GM23338 (cell line): Measurements from ENCODE around the gene DPF3. TPM values are rescaled to one million over a fixed set of nuclear protein-coding genes. Genes with fewer than 3 reads are reported as not detected.

Source experiments
- ATAC-seq: fragments of 200-7000 bp; cut with Tn5 transposase; 3 replicates; pipeline ENCODE4 v1.9.1; 2020
- DNase-seq: peaks from one replicate; pipeline ENCODE4 v3.0.0-alpha.2; 2015; ENCODE audit warnings: low spot score
- H2AFZ ChIP-seq: fragments of 200-600 bp; sonication (generic); 2 replicates; pipeline ENCODE4 v1.8.0; 2016; ENCODE audit warnings: antibody characterized with exemption, mild to moderate bottlenecking, moderate library complexity
- H3F3A ChIP-seq: fragments of 200-600 bp; sonication (generic); replicated peaks from 2 replicates; pipeline ENCODE4 v1.8.0; 2017; ENCODE audit warnings: antibody characterized with exemption, mixed run types, low read depth
- H3K27ac ChIP-seq: fragments of 200-600 bp; sonication (generic); 2 replicates; pipeline ENCODE4 v1.6.1; 2016; ENCODE audit warnings: low read depth
- H3K27me3 ChIP-seq: fragments of 200-600 bp; sonication (generic); 2 replicates; pipeline ENCODE4 v1.8.0; 2016; ENCODE audit warnings: mild to moderate bottlenecking, mixed run types, moderate library complexity; ENCODE audit not compliant: insufficient read depth
- H3K36me3 ChIP-seq: fragments of 200-600 bp; sonication (generic); 2 replicates; pipeline ENCODE4 v1.8.0; 2016; ENCODE audit warnings: mild to moderate bottlenecking; ENCODE audit not compliant: insufficient read depth
- H3K4me1 ChIP-seq: fragments of 200-600 bp; sonication (generic); 2 replicates; pipeline ENCODE4 v1.8.0; 2016; ENCODE audit warnings: mild to moderate bottlenecking, moderate library complexity; ENCODE audit not compliant: insufficient read depth
- H3K4me2 ChIP-seq: fragments of 200-600 bp; sonication (generic); 2 replicates; pipeline ENCODE4 v1.7.1; 2017; ENCODE audit warnings: mixed run types
- H3K4me3 ChIP-seq: fragments of 200-600 bp; sonication (generic); 2 replicates; pipeline ENCODE4 v1.6.1; 2016; ENCODE audit warnings: mixed run types
- H3K79me2 ChIP-seq: fragments of 200-600 bp; sonication (generic); replicated peaks from 2 replicates; pipeline ENCODE4 v1.8.0; 2017; ENCODE audit warnings: mild to moderate bottlenecking; ENCODE audit not compliant: insufficient read depth
- H3K9me2 ChIP-seq: fragments of 200-600 bp; sonication (generic); 2 replicates; pipeline ENCODE4 v1.8.0; 2017; ENCODE audit not compliant: insufficient read depth
- H4K20me1 ChIP-seq: fragments of 200-600 bp; sonication (generic); replicated peaks from 2 replicates; pipeline ENCODE4 v1.8.0; 2017; ENCODE audit warnings: mild to moderate bottlenecking; ENCODE audit not compliant: insufficient read depth
- H3K27ac Mint-ChIP-seq: 2 replicates; pipeline ENCODE4 v1.8.0; 2020; ENCODE audit warnings: inconsistent platforms, mild to moderate bottlenecking, moderate library complexity, mixed read lengths
- H3K27me3 Mint-ChIP-seq: 3 replicates; pipeline ENCODE4 v1.8.0; 2022; ENCODE audit warnings: low read depth, mild to moderate bottlenecking, moderate library complexity, mixed read lengths, inconsistent platforms; ENCODE audit not compliant: insufficient read depth, poor library complexity
- H3K36me3 Mint-ChIP-seq: 3 replicates; pipeline ENCODE4 v1.8.0; 2021; ENCODE audit warnings: low read depth, mild to moderate bottlenecking, inconsistent platforms, moderate library complexity, mixed read lengths
- H3K4me1 Mint-ChIP-seq: 3 replicates; pipeline ENCODE4 v1.8.0; 2020; ENCODE audit warnings: mild to moderate bottlenecking, inconsistent platforms, mixed read lengths
- H3K4me3 Mint-ChIP-seq: 3 replicates; pipeline ENCODE4 v1.8.0; 2021; ENCODE audit warnings: moderate library complexity, mild to moderate bottlenecking, inconsistent platforms, mixed read lengths
- H3K9me3 Mint-ChIP-seq: 3 replicates; pipeline ENCODE4 v1.8.0; 2020; ENCODE audit warnings: moderate library complexity, mild to moderate bottlenecking, inconsistent platforms, mixed read lengths
- CREB1 ChIP-seq: fragments of 250-450 bp; sonication (Bioruptor Pico); IDR thresholded peaks from 2 replicates; pipeline ENCODE4 v1.5.0; 2020; ENCODE audit warnings: low read depth, mild to moderate bottlenecking, moderate library complexity
- EZH2 ChIP-seq: fragments of 200-600 bp; sonication (generic); IDR thresholded peaks from one replicate; pipeline ENCODE4 v1.8.0; 2017; ENCODE audit warnings: antibody characterized with exemption, mild to moderate bottlenecking, low read depth; ENCODE audit not compliant: unreplicated experiment
- EZH2phosphoT487 ChIP-seq: fragments of 200-600 bp; sonication (generic); IDR thresholded peaks from one replicate; pipeline ENCODE4 v1.8.1; 2018; ENCODE audit warnings: antibody characterized with exemption; ENCODE audit not compliant: unreplicated experiment
- JUNB ChIP-seq: IDR thresholded peaks from one replicate; pipeline ENCODE4 v1.6.1; 2016; ENCODE audit warnings: antibody characterized with exemption; ENCODE audit not compliant: unreplicated experiment
- NANOG ChIP-seq: IDR thresholded peaks from 2 replicates; pipeline ENCODE4 v1.6.1; 2016; ENCODE audit warnings: antibody characterized with exemption, borderline replicate concordance
- POLR2AphosphoS5 ChIP-seq: IDR thresholded peaks from 2 replicates; pipeline ENCODE4 v1.6.1; 2016; ENCODE audit warnings: antibody characterized with exemption, low read depth
- STAT1 ChIP-seq: IDR thresholded peaks from one replicate; pipeline ENCODE4 v1.6.1; 2016; ENCODE audit warnings: antibody characterized with exemption; ENCODE audit not compliant: unreplicated experiment
- ZNF114 ChIP-seq: fragments of 250-450 bp; sonication (Bioruptor Pico); IDR thresholded peaks from 2 replicates; pipeline ENCODE4 v1.5.0; 2020; ENCODE audit warnings: mild to moderate bottlenecking, moderate library complexity
- ZNF331 ChIP-seq: fragments of 250-450 bp; sonication (Bioruptor Pico); IDR thresholded peaks from 2 replicates; pipeline ENCODE4 v1.5.0; 2020; ENCODE audit warnings: low read depth, mild to moderate bottlenecking, moderate library complexity
- ZNF462 ChIP-seq: fragments of 250-450 bp; sonication (Bioruptor Pico); IDR thresholded peaks from 2 replicates; pipeline ENCODE4 v1.5.0; 2020; ENCODE audit warnings: mild to moderate bottlenecking, moderate library complexity
- polyA plus RNA-seq: library from polyadenylated mRNA; unstranded; fragments of >200 nt; fragmentation: Nextera tagmentation; extraction: Ambion mirVana; gene quantifications from 2 replicates; pipeline ENCODE4 v1.2.1, GENCODE V29; 2016
- total RNA-seq: library from RNA; depleted of rRNA; stranded (reverse); fragments of >200 nt; shearing (Covaris generic); gene quantifications from 2 replicates; pipeline ENCODE4 v1.2.3, GENCODE V29; 2014
- TF ChIP-seq, protein P1 (sequence below): IDR thresholded peaks from 2 replicates; pipeline ENCODE4 v1.6.1; 2016; ENCODE audit warnings: antibody characterized with exemption
- TF ChIP-seq, protein P2 (sequence below), 2 experiments: fragments of 200-600 bp in 1 of 2; sonication (generic) in 1 of 2; conservative IDR thresholded peaks; 2 replicates each; pipeline versions ENCODE4 v1.5.1 to v1.6.1; 2016 to 2017; ENCODE audit warnings: antibody characterized with exemption in 2 of 2, low read depth in 2 of 2, mild to moderate bottlenecking in 2 of 2, moderate library complexity in 1 of 2
- TF ChIP-seq, protein P3 (sequence below): IDR thresholded peaks from one replicate; pipeline ENCODE4 v1.6.1; 2018; ENCODE audit warnings: antibody characterized with exemption; ENCODE audit not compliant: unreplicated experiment

DPF3 gene
- total and polyA plus RNA-seq, 2 experiments from 2014 or later, result 0.18 to 1.0 TPM

DNA sequence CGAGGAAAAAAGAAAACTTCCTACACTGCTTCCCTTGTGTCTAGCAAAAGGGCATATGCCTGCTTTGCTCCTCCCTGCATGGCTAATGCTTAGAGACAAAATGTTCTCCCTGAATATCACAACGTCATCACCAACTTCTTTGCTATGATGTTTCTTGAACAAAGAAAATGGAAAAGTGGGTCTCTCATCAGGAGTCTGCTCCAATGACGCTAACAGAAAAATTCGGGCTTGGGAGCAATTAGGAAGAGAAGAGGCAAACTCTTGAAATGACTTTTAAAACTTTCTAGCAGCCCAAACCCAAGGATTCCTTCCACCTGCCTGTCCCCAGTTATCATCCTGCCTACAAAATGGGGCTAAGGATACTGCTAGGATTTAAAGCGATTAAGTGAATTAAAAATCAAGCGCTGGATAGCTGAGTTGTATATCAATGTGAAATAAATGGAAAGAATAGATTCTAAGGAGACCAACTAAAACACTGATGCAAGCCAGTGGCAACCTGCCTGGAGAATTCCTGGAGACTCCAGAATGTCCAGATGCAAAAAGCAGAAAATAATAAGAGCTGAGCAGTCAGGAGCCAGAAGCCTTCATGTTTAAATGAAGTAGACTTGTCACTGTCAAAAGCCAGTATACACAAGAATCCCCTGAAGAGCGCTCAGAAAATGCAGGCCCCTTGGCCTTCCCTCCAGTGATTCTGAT is 183.8 kb downstream of the DPF3 start:
- no peak overlapping the region for H2AFZ ChIP-seq
- H3K27me3 Mint-ChIP-seq, result peaks cover 14% of the 10 kb centered on the region
- peaks cover 12% of the 10 kb centered on the region for H3K4me1 Mint-ChIP-seq
- no peaks in the 10 kb centered on the region for H3F3A ChIP-seq
- H3K27ac ChIP-seq, result no peak overlapping the region
- H3K27ac Mint-ChIP-seq, result no peak overlapping the region
- TF ChIP-seq, protein P1, sequence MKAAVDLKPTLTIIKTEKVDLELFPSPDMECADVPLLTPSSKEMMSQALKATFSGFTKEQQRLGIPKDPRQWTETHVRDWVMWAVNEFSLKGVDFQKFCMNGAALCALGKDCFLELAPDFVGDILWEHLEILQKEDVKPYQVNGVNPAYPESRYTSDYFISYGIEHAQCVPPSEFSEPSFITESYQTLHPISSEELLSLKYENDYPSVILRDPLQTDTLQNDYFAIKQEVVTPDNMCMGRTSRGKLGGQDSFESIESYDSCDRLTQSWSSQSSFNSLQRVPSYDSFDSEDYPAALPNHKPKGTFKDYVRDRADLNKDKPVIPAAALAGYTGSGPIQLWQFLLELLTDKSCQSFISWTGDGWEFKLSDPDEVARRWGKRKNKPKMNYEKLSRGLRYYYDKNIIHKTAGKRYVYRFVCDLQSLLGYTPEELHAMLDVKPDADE, result no peak
- TF ChIP-seq POLR2AphosphoS5 (no peak), NANOG (no peak), ZNF331 (CRISPR knock-in tag) (no peak), ZNF462 (CRISPR knock-in tag) (no peak), EZH2 (no peak), CREB1 (CRISPR knock-in tag) (no peak), STAT1 (no peak), EZH2phosphoT487 (no peak), ZNF114 (CRISPR knock-in tag) (no peak), JUNB (no peak)
- TF ChIP-seq, protein P2, sequence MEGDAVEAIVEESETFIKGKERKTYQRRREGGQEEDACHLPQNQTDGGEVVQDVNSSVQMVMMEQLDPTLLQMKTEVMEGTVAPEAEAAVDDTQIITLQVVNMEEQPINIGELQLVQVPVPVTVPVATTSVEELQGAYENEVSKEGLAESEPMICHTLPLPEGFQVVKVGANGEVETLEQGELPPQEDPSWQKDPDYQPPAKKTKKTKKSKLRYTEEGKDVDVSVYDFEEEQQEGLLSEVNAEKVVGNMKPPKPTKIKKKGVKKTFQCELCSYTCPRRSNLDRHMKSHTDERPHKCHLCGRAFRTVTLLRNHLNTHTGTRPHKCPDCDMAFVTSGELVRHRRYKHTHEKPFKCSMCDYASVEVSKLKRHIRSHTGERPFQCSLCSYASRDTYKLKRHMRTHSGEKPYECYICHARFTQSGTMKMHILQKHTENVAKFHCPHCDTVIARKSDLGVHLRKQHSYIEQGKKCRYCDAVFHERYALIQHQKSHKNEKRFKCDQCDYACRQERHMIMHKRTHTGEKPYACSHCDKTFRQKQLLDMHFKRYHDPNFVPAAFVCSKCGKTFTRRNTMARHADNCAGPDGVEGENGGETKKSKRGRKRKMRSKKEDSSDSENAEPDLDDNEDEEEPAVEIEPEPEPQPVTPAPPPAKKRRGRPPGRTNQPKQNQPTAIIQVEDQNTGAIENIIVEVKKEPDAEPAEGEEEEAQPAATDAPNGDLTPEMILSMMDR (conservative IDR thresholded peaks at IDR 0.05; ENCODE audit: low read depth in 2 of 2), result no peak
- TF ChIP-seq, protein P3, sequence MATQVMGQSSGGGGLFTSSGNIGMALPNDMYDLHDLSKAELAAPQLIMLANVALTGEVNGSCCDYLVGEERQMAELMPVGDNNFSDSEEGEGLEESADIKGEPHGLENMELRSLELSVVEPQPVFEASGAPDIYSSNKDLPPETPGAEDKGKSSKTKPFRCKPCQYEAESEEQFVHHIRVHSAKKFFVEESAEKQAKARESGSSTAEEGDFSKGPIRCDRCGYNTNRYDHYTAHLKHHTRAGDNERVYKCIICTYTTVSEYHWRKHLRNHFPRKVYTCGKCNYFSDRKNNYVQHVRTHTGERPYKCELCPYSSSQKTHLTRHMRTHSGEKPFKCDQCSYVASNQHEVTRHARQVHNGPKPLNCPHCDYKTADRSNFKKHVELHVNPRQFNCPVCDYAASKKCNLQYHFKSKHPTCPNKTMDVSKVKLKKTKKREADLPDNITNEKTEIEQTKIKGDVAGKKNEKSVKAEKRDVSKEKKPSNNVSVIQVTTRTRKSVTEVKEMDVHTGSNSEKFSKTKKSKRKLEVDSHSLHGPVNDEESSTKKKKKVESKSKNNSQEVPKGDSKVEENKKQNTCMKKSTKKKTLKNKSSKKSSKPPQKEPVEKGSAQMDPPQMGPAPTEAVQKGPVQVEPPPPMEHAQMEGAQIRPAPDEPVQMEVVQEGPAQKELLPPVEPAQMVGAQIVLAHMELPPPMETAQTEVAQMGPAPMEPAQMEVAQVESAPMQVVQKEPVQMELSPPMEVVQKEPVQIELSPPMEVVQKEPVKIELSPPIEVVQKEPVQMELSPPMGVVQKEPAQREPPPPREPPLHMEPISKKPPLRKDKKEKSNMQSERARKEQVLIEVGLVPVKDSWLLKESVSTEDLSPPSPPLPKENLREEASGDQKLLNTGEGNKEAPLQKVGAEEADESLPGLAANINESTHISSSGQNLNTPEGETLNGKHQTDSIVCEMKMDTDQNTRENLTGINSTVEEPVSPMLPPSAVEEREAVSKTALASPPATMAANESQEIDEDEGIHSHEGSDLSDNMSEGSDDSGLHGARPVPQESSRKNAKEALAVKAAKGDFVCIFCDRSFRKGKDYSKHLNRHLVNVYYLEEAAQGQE, result no peak
- no peaks in the 10 kb centered on the region; the same call in 1 of the 2 replicates for H3K4me1 ChIP-seq
- H3K4me2 ChIP-seq, result no peak overlapping the region
- H3K4me3 ChIP-seq, result no peak overlapping the region
- no peak overlapping the region for H3K4me3 Mint-ChIP-seq
- H3K36me3 Mint-ChIP-seq, result no peaks in the 10 kb centered on the region; the same call in 2 of the 3 replicates
- ATAC-seq (no peak), DNase-seq (no peak)
- no peaks in the 10 kb centered on the region for H4K20me1 ChIP-seq
- no peaks in the 10 kb centered on the region for H3K27me3 ChIP-seq
- no peaks in the 10 kb centered on the region for H3K36me3 ChIP-seq
- peaks cover 5% of the 10 kb centered on the region; the same call in 2 of the 3 replicates for H3K9me3 Mint-ChIP-seq
- H3K9me2 ChIP-seq, result no peaks in the 10 kb centered on the region
- no peaks in the 10 kb centered on the region for H3K79me2 ChIP-seq
